Sigmoid colon (tissue), 4 donors: ENCODE results near the gene C6orf141.

Source experiments
- CTCF ChIP-seq, 4 experiments: fragments of 450-650 bp in 3 of 4; fragments of 200-600 bp in 1 of 4; IDR thresholded peaks; one replicate each; pipeline ENCODE4 v1.5.1; 2016 to 2019; ENCODE audit warnings: antibody characterized with exemption in 4 of 4, mild to moderate bottlenecking in 3 of 4, moderate library complexity in 2 of 4
- POLR2AphosphoS5 ChIP-seq, 4 donors: sonication (generic); formaldehyde crosslinking; IDR thresholded peaks; one replicate each; pipeline ENCODE4 v1.6.1; 2017; ENCODE audit warnings: antibody characterized with exemption in 4 of 4

- TF ChIP-seq CTCF (IDR thresholded peaks at IDR 0.05) (no peak), POLR2AphosphoS5 (IDR thresholded peaks at IDR 0.05) (no peak)
These were observed 41.1 kb upstream of the C6orf141 start for GRCh38 chr6:49509342-49509741.
